ENCODE measurements around the gene TTLL12.

DNA sequence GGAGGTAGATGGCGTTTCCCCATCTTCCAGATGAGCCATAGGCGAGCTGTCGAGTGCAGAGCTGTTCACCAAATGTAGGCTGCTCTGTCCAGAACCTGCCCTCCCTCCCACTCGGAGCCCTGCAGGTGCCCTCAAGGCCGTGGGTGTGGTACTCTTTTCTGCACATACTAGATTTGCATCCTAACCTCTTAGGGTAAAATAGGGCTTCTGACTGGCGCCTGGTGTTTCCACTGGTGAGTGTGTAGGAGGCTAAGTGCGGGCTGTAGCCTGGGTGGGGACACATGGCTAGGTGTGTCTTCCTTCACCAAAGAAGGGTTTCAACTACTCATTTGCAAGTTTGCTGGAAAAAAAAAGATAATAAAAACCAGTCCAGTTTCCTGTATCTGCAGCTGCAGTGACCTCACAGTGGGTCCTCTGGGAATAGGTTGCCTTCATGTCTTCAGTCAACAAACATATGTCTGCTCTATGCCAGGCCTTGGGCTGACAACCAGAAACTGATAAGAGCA lies 67.9 kb downstream of the TTLL12 start:
- TF ChIP-seq GATA3 (IDR thresholded peaks at IDR 0.05; ENCODE audit: low read depth, low read length) (no peak), GATA2 (IDR thresholded peaks at IDR 0.05; ENCODE audit: low read depth, low read length) (no peak)
